H1 (cell line): ENCODE results near the gene METTL5. TPM values are rescaled to one million over a fixed set of nuclear protein-coding genes. Genes with fewer than 3 reads are reported as not detected.
"Not testable (repeated sequence)": the region's sequence is repeated elsewhere in the genome, so short reads cannot be mapped to it uniquely, and the experiment has no call there.

ENCODE experiments used
- CTCF ChIA-PET: fragments of 300-600 bp; sonication (Branson Sonifier 250); formaldehyde crosslinking; loops from one replicate; lab custom pipeline; 2021; ENCODE audit not compliant: partially characterized antibody; lab: Charles Lee
- POLR2A ChIA-PET: fragments of 300-600 bp; sonication (Branson Sonifier 250); formaldehyde crosslinking; loops from one replicate; lab custom pipeline; 2021; ENCODE audit warnings: inconsistent platforms; ENCODE audit not compliant: partially characterized antibody; lab: Charles Lee
- DNase-seq, 2 experiments: peaks; one replicate each; pipeline versions ENCODE4 v3.0.0 to v3.0.0-alpha.2; 2010 to 2022; ENCODE audit warnings: low spot score in 2 of 2, low read depth in 1 of 2, mixed read lengths in 1 of 2
- FAIRE-seq: peaks from 2 replicates; lab custom pipeline; 2011; peaks lifted over from hg19 to GRCh38; lab: Jason Lieb, UNC
- H2AFZ ChIP-seq: 2 replicates; pipeline ENCODE4 v1.8.1; 2012; ENCODE audit warnings: low read length, inconsistent platforms
- H2AK5ac ChIP-seq: 2 replicates; pipeline ENCODE4 v1.6.1; 2013; ENCODE audit warnings: low read depth, low read length
- H2BK120ac ChIP-seq: replicated peaks from 2 replicates; pipeline ENCODE3; 2013; ENCODE audit warnings: low read depth, low read length, inconsistent platforms
- H2BK12ac ChIP-seq: 2 replicates; pipeline ENCODE4 v1.6.1; 2013; ENCODE audit warnings: low read depth, low read length
- H2BK15ac ChIP-seq: 2 replicates; pipeline ENCODE4 v1.6.1; 2013; ENCODE audit warnings: low read length
- H2BK20ac ChIP-seq: 2 replicates; pipeline ENCODE4 v1.6.1; 2013; ENCODE audit warnings: low read length
- H2BK5ac ChIP-seq: 2 replicates; pipeline ENCODE4 v1.6.1; 2013; ENCODE audit warnings: low read depth, low read length
- H3K14ac ChIP-seq: 2 replicates; pipeline ENCODE4 v1.6.1; 2013; ENCODE audit warnings: inconsistent platforms; ENCODE audit not compliant: insufficient read length
- H3K18ac ChIP-seq: 2 replicates; pipeline ENCODE4 v1.6.1; 2013; ENCODE audit warnings: low read length; ENCODE audit errors: extremely low read depth
- H3K23ac ChIP-seq: 2 replicates; pipeline ENCODE4 v1.6.1; 2013; ENCODE audit warnings: inconsistent platforms; ENCODE audit not compliant: insufficient read length
- H3K23me2 ChIP-seq: 2 replicates; pipeline ENCODE4 v1.6.1; 2013; ENCODE audit warnings: low read depth, low read length
- H3K27ac ChIP-seq: 2 replicates; pipeline ENCODE4 v1.6.1; 2011; ENCODE audit warnings: low read depth, low read length, inconsistent platforms
- H3K27me3 ChIP-seq, 4 experiments: replicated peaks in 1 of 4; 1 replicate in 1 of 4; 2 replicates in 3 of 4; pipeline versions ENCODE4 v1.6.1 to v1.8.1; 2011 to 2013; ENCODE audit warnings: low read length in 3 of 4, mild to moderate bottlenecking in 3 of 4, inconsistent platforms in 2 of 4, mixed read lengths in 2 of 4, moderate library complexity in 1 of 4; ENCODE audit not compliant: control insufficient read depth in 3 of 4, insufficient read depth in 3 of 4; ENCODE audit errors: extremely low read depth in 1 of 4
- H3K36me3 ChIP-seq, 4 experiments: 2 replicates each; pipeline versions ENCODE4 v1.6.1 to v1.8.1; 2011 to 2013; ENCODE audit warnings: mild to moderate bottlenecking in 4 of 4, low read length in 3 of 4, moderate library complexity in 2 of 4, control low read depth in 1 of 4, inconsistent platforms in 1 of 4; ENCODE audit not compliant: insufficient read depth in 4 of 4, control insufficient read depth in 2 of 4
- H3K4ac ChIP-seq: replicated peaks from 2 replicates; pipeline ENCODE3; 2013; ENCODE audit warnings: low read length, low read depth, mixed read lengths, inconsistent platforms; ENCODE audit not compliant: insufficient read length
- H3K4me1 ChIP-seq, 4 experiments: replicated peaks in 1 of 4; 1 replicate in 1 of 4; 2 replicates in 3 of 4; pipeline versions ENCODE4 v1.6.1 to v1.8.1; 2011 to 2013; ENCODE audit warnings: low read length in 3 of 4, inconsistent platforms in 2 of 4, mixed read lengths in 1 of 4; ENCODE audit not compliant: insufficient read depth in 4 of 4, control insufficient read depth in 3 of 4
- H3K4me2 ChIP-seq, 2 experiments: 2 replicates each; pipeline versions ENCODE4 v1.6.1 to v1.8.1; 2011 to 2013; ENCODE audit warnings: low read depth in 2 of 2, low read length in 2 of 2, control low read depth in 1 of 2, inconsistent platforms in 1 of 2, mild to moderate bottlenecking in 1 of 2; ENCODE audit not compliant: insufficient read depth in 1 of 2
- H3K4me3 ChIP-seq, 4 experiments: fragments of 200-600, 300-600 bp in 1 of 4; sonication (generic), shearing (Covaris generic), sonication (Bioruptor Twin) in 1 of 4; 2 replicates each; pipeline versions ENCODE4 v1.5.1 to v1.8.1; 2011 to 2016; ENCODE audit warnings: low read length in 4 of 4, low read depth in 3 of 4, control low read depth in 2 of 4, inconsistent platforms in 2 of 4, mild to moderate bottlenecking in 2 of 4, mixed read lengths in 1 of 4, moderate library complexity in 1 of 4; ENCODE audit not compliant: insufficient read depth in 2 of 4; ENCODE audit errors: extremely low read depth in 1 of 4
- H3K56ac ChIP-seq: replicated peaks from 2 replicates; pipeline ENCODE3; 2013; ENCODE audit warnings: low read depth, mild to moderate bottlenecking, mixed read lengths, low read length, inconsistent platforms; ENCODE audit not compliant: insufficient read length
- H3K79me1 ChIP-seq: 2 replicates; pipeline ENCODE4 v1.6.1; 2013; ENCODE audit warnings: low read depth, low read length, control low read depth
- H3K79me2 ChIP-seq, 2 experiments: 2 replicates each; pipeline versions ENCODE4 v1.6.1 to v1.8.1; 2012 to 2013; ENCODE audit warnings: low read length in 2 of 2, mild to moderate bottlenecking in 2 of 2, inconsistent platforms in 1 of 2; ENCODE audit not compliant: insufficient read depth in 2 of 2, control insufficient read depth in 1 of 2
- H3K9ac ChIP-seq, 4 experiments: replicated peaks in 1 of 4; 1 replicate in 1 of 4; 2 replicates in 3 of 4; pipeline versions ENCODE4 v1.6.1 to v1.8.1; 2011 to 2013; ENCODE audit warnings: low read depth in 3 of 4, low read length in 3 of 4, control low read depth in 2 of 4, mild to moderate bottlenecking in 2 of 4, moderate library complexity in 2 of 4, inconsistent platforms in 1 of 4; ENCODE audit errors: extremely low read depth in 1 of 4
- H3K9me3 ChIP-seq, 2 experiments: 2 replicates each; pipeline versions ENCODE4 v1.6.1 to v1.8.1; 2012 to 2013; ENCODE audit warnings: mild to moderate bottlenecking in 2 of 2, moderate library complexity in 2 of 2, control low read depth in 1 of 2, inconsistent platforms in 1 of 2, low read depth in 1 of 2, low read length in 1 of 2, mixed read lengths in 1 of 2; ENCODE audit not compliant: insufficient read depth in 2 of 2
- H4K20me1 ChIP-seq, 2 experiments: replicated peaks in 1 of 2; 2 replicates each; pipeline versions ENCODE3 to v1.8.1; 2011 to 2013; ENCODE audit warnings: inconsistent platforms in 2 of 2, low read length in 2 of 2, mild to moderate bottlenecking in 1 of 2; ENCODE audit not compliant: insufficient read depth in 2 of 2, control insufficient read depth in 1 of 2
- H4K5ac ChIP-seq: 2 replicates; pipeline ENCODE4 v1.6.1; 2013; ENCODE audit warnings: low read length, low read depth, mixed read lengths, inconsistent platforms; ENCODE audit not compliant: insufficient read length
- H4K8ac ChIP-seq: 2 replicates; pipeline ENCODE4 v1.8.0; 2013; ENCODE audit warnings: mild to moderate bottlenecking, moderate library complexity, low read length, inconsistent platforms; ENCODE audit not compliant: insufficient read depth; ENCODE audit errors: extremely low read depth
- H4K91ac ChIP-seq: replicated peaks from 2 replicates; pipeline ENCODE3; 2013; ENCODE audit warnings: low read length, mixed read lengths, inconsistent platforms; ENCODE audit not compliant: insufficient read length
- BRCA1 ChIP-seq: IDR thresholded peaks from 2 replicates; pipeline ENCODE4 v1.6.1; 2012; ENCODE audit warnings: low read depth, low read length, improper control_type of control experiment
- NRF1 ChIP-seq: IDR thresholded peaks from 2 replicates; pipeline ENCODE4 v1.6.1; 2011; ENCODE audit warnings: mild to moderate bottlenecking, low read depth, low read length, improper control_type of control experiment
- POLR2A ChIP-seq, 2 experiments: IDR thresholded peaks; 1 replicate in 1 of 2; 2 replicates in 1 of 2; pipeline ENCODE4 v1.6.1; 2011; ENCODE audit warnings: low read depth in 2 of 2, low read length in 2 of 2, mild to moderate bottlenecking in 2 of 2; ENCODE audit errors: control extremely low read depth in 1 of 2
- TEAD4 ChIP-seq: IDR thresholded peaks from 2 replicates; pipeline ENCODE4 v1.6.1; 2012; ENCODE audit warnings: low read depth, low read length, inconsistent platforms, mixed read lengths
- WGBS, 2 experiments: shearing (Covaris generic) in 1 of 2; methylation state at CpG; one replicate each; pipeline versions ENCODE4 v1.1.6 to v1.1.7; 2013 to 2015; ENCODE audit warnings: low lambda C conversion rate in 2 of 2, mixed read lengths in 2 of 2, inconsistent platforms in 1 of 2, low coverage in 1 of 2, missing lambda C conversion rate in 1 of 2; ENCODE audit not compliant: insufficient replicate concordance in 2 of 2, insufficient coverage in 1 of 2, insufficient read length in 1 of 2; ENCODE audit errors: extremely low coverage in 1 of 2, missing lambda C conversion rate in 1 of 2; 5-methylcytosine and 5-hydroxymethylcytosine counted together
- polyA plus RNA-seq, 7 experiments: library from polyadenylated mRNA; depleted of rRNA in 3 of 7; stranded (reverse) in 5 of 7; unstranded in 2 of 7; fragments of >200 nt in 5 of 7; fragments of 200-250 nt in 2 of 7; gene quantifications; 1 replicate in 5 of 7; 2 replicates in 1 of 7; 4 replicates in 1 of 7; pipeline versions ENCODE4 v1.2.1 to v1.2.3, GENCODE V29; 2011 to 2013; ENCODE audit warnings: missing spikeins in 2 of 7, mixed read lengths in 2 of 7
- total RNA-seq: library from RNA; stranded (reverse); fragmentation: NEBNext Ultra II Directional; extraction: Animal tissue kit (Norgen Biotek cat#: 25700); gene quantifications from 2 replicates; pipeline ENCODE4 v1.2.1, GENCODE V29; 2021
- TF ChIP-seq, protein P1 (sequence below): IDR thresholded peaks from 2 replicates; pipeline ENCODE4 v1.6.1; 2011; ENCODE audit warnings: low read length, improper control_type of control experiment

Gene METTL5
- total and polyA plus RNA-seq, 2 of the 8 experiments (the other 6 are each of a cell fraction or from before 2014, with no cell fraction given): 34.5 to 74.1 TPM

DNA sequence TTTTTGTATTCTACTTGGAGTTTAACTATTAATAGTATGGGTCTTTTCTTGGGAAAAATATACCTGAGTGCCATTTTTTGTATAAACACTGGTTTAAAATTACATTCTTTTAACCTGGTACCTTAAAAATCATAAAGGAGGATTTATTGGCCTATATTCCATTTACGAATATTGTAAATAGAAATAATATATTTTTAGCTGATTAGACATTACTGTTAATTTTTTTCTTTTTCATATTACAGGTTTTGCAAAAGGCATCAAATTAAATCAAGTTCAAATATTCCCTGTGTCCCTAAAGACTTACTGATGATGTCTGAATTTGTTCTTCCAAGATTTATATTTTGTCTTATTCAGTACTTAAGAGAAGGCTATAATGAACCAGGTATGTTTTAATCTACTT lies 47.3 kb upstream of the METTL5 start (continued):
- TF ChIP-seq, protein P1, sequence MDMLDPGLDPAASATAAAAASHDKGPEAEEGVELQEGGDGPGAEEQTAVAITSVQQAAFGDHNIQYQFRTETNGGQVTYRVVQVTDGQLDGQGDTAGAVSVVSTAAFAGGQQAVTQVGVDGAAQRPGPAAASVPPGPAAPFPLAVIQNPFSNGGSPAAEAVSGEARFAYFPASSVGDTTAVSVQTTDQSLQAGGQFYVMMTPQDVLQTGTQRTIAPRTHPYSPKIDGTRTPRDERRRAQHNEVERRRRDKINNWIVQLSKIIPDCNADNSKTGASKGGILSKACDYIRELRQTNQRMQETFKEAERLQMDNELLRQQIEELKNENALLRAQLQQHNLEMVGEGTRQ: no peak
- TF ChIP-seq TEAD4 (no peak), BRCA1 (no peak), POLR2A (IDR thresholded peaks at IDR 0.05; ENCODE audit: control extremely low read depth in 1 of 2, low read depth in 2 of 2, low read length in 2 of 2) (no peak), NRF1 (no peak)

DNA sequence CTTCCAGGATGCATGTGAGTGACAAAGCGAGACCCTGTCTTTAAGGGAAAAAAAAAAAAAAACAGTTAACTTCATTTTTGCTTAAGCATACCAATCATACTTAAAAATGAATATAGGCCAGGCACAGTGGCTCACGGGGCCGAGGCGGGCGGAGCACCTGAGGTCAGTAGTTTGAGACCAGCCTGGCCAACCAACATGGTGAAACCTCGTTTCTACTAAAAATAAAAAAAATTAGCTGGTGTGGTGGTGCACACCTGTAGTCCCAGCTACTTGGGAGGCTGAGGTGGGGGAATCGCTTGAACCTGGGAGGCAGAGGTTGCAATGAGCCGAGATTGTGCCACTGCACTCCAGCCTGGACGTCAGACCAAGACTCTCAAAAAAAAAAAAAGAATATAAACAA lies 46.7 kb upstream of the METTL5 start:
- H2AFZ ChIP-seq, CTCF ChIA-PET: not testable (repeated sequence)

More for the DNA sequence above, 46.7 kb upstream of the METTL5 start:
- H2BK12ac ChIP-seq, H3K9me3 ChIP-seq, H3K4ac ChIP-seq, H2BK20ac ChIP-seq, H2BK120ac ChIP-seq, H4K20me1 ChIP-seq, H3K27me3 ChIP-seq, H3K4me2 ChIP-seq, H3K79me1 ChIP-seq, H3K9ac ChIP-seq, H3K23me2 ChIP-seq, H3K23ac ChIP-seq, H4K91ac ChIP-seq, H4K8ac ChIP-seq, H4K5ac ChIP-seq, H3K18ac ChIP-seq, FAIRE-seq, H3K14ac ChIP-seq, H2AK5ac ChIP-seq, DNase-seq, POLR2A ChIA-PET, H3K79me2 ChIP-seq, H3K4me3 ChIP-seq, H2BK15ac ChIP-seq, H2BK5ac ChIP-seq, H3K4me1 ChIP-seq, H3K27ac ChIP-seq, H3K36me3 ChIP-seq, H3K56ac ChIP-seq: not testable (repeated sequence)
- WGBS, 2 experiments: 81% methylated on average over 9 of the region's 9 CpGs; no CpG with 5 or more reads in 1 of the 2 experiments
